HFFc6 (cell line): ENCODE results near the gene ARHGAP44. TPM values are rescaled to one million over a fixed set of nuclear protein-coding genes. Genes with fewer than 3 reads are reported as not detected.

Experiments
- DNase-seq: peaks from one replicate; pipeline ENCODE4 v3.0.0-alpha.2; 2018
- H3K27ac Mint-ChIP-seq: 2 replicates; pipeline ENCODE4 v1.8.0; 2020; ENCODE audit warnings: mild to moderate bottlenecking, mixed read lengths
- H3K27me3 Mint-ChIP-seq: 2 replicates; pipeline ENCODE4 v1.8.0; 2021; ENCODE audit warnings: mild to moderate bottlenecking, moderate library complexity, mixed read lengths; ENCODE audit not compliant: insufficient read depth
- H3K36me3 Mint-ChIP-seq: 2 replicates; pipeline ENCODE4 v1.8.0; 2021; ENCODE audit warnings: low read depth, mixed read lengths
- H3K4me1 Mint-ChIP-seq: 2 replicates; pipeline ENCODE4 v1.8.0; 2020; ENCODE audit warnings: low read depth, mixed read lengths
- H3K4me3 Mint-ChIP-seq: 2 replicates; pipeline ENCODE4 v1.8.0; 2020; ENCODE audit warnings: mild to moderate bottlenecking, moderate library complexity, mixed read lengths
- H3K9me3 Mint-ChIP-seq: 2 replicates; pipeline ENCODE4 v1.8.0; 2020; ENCODE audit warnings: mild to moderate bottlenecking, mixed read lengths
- CTCF ChIP-seq: fragments of 200-600 bp; sonication (generic); IDR thresholded peaks from 2 replicates; pipeline ENCODE4 v1.5.0; 2021; ENCODE audit warnings: antibody characterized with exemption, mild to moderate bottlenecking
- total RNA-seq, 6 experiments: library from RNA; stranded (reverse); fragmentation: NEBNext Ultra II Directional; extraction: Animal tissue kit (Norgen Biotek cat#: 25700); gene quantifications; 2 replicates in 1 of 6; 3 replicates in 5 of 6; pipeline ENCODE4 v1.2.3, GENCODE V29; 2021

ARHGAP44 gene
- total RNA-seq, 6 experiments from 2014 or later: 0.43 to 1.3 (median 0.68) TPM

GRCh38 chr17:12990041-12990808 is 200.9 kb downstream of the ARHGAP44 start:
- H3K9me3 Mint-ChIP-seq: no peaks in the 10 kb centered on the region
- H3K27ac Mint-ChIP-seq: no peak overlapping the region
- peaks cover 7% of the 10 kb centered on the region for H3K4me1 Mint-ChIP-seq
- H3K4me3 Mint-ChIP-seq: no peak overlapping the region
- H3K27me3 Mint-ChIP-seq: peaks cover 10% of the 10 kb centered on the region
- TF ChIP-seq CTCF: no peak
- peaks cover 29% of the 10 kb centered on the region for H3K36me3 Mint-ChIP-seq
- no peak for DNase-seq

DNA sequence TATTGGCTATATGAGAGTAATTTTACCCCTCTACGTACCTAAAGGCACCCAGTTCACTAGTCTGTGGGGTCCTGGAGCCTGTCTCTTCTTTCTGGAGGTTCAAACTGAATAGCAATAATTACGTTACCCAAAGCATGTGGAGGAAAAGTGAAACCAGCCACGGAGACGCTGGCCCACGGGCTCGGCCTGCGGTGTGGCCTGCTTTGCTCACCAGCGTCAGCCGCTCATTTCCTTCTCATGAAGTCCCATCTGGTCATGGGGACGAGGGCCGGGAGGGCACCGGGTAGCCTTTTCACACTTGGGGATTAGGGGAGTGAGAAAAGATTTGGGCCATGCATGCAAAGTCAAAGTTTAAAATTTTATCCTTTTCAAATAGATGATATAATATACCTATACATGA is 201.6 kb downstream of the ARHGAP44 start:
- no peaks in the 10 kb centered on the region for H3K4me1 Mint-ChIP-seq
- no peak overlapping the region for H3K4me3 Mint-ChIP-seq
- no peaks in the 10 kb centered on the region for H3K9me3 Mint-ChIP-seq
- DNase-seq: no peak
- H3K27me3 Mint-ChIP-seq: peaks cover 10% of the 10 kb centered on the region
- TF ChIP-seq CTCF: no peak
- peaks cover 29% of the 10 kb centered on the region for H3K36me3 Mint-ChIP-seq
- no peak overlapping the region for H3K27ac Mint-ChIP-seq

GRCh38 chr17:12992676-12993075 is 203.4 kb downstream of the ARHGAP44 start:
- no peaks in the 10 kb centered on the region for H3K9me3 Mint-ChIP-seq
- no peaks in the 10 kb centered on the region for H3K4me1 Mint-ChIP-seq
- H3K4me3 Mint-ChIP-seq: no peak overlapping the region
- no peak overlapping the region for H3K27ac Mint-ChIP-seq
- no peak for TF ChIP-seq CTCF
- DNase-seq: no peak
- peaks cover 32% of the 10 kb centered on the region for H3K36me3 Mint-ChIP-seq
- peaks cover 10% of the 10 kb centered on the region for H3K27me3 Mint-ChIP-seq

GRCh38 chr17:12993631-12994030 is 204.3 kb downstream of the ARHGAP44 start:
- no peak for DNase-seq
- Mint-ChIP-seq H3K36me3 (peaks cover 34% of the 10 kb centered on the region), H3K27me3 (peaks cover 6% of the 10 kb centered on the region), H3K9me3 (no peaks in the 10 kb centered on the region), H3K4me1 (no peaks in the 10 kb centered on the region), H3K27ac (no peak overlapping the region), H3K4me3 (no peak overlapping the region)
- TF ChIP-seq CTCF: no peak

- Mint-ChIP-seq H3K27ac (no peak overlapping the region), H3K9me3 (no peaks in the 10 kb centered on the region), H3K36me3 (peaks cover 34% of the 10 kb centered on the region), H3K4me3 (no peak overlapping the region), H3K4me1 (no peaks in the 10 kb centered on the region), H3K27me3 (peaks cover 6% of the 10 kb centered on the region)
- no peak for TF ChIP-seq CTCF
- DNase-seq: no peak
Measured at GRCh38 chr17:12994341-12995074, 205.2 kb downstream of the ARHGAP44 start.
